ELF-1 (cell line): ENCODE data around the gene HMCN2.
A peak's percentile ranks its signal among the peaks of the same experiment; 100 is the strongest.

ENCODE experiments used
- DNase-seq: peaks from one replicate; pipeline ENCODE4 v3.0.0-alpha.2; 2016; ENCODE audit warnings: low read depth, low spot score

Gene HMCN2

DNA sequence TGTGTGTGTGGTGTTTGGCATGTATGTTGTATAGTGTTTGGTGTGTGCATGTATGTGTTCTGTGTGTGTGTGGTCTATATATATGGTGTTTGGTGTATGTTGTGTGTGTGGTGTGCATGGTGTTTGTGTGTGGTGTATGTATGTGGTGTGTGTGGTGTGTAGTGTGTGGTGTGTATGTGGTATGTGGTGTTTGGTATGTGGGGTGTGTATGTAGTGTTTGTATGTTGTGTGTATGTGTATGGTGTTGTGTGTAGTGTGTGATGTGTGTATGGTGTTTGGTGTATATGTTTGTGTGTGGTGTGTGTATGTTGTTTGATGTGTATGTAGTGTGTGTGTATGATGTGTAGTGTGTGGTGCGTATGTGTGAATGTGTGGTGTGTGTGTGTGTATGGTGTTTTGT, 78.8 kb downstream of the HMCN2 start:
- DNase-seq: no peak

DNA sequence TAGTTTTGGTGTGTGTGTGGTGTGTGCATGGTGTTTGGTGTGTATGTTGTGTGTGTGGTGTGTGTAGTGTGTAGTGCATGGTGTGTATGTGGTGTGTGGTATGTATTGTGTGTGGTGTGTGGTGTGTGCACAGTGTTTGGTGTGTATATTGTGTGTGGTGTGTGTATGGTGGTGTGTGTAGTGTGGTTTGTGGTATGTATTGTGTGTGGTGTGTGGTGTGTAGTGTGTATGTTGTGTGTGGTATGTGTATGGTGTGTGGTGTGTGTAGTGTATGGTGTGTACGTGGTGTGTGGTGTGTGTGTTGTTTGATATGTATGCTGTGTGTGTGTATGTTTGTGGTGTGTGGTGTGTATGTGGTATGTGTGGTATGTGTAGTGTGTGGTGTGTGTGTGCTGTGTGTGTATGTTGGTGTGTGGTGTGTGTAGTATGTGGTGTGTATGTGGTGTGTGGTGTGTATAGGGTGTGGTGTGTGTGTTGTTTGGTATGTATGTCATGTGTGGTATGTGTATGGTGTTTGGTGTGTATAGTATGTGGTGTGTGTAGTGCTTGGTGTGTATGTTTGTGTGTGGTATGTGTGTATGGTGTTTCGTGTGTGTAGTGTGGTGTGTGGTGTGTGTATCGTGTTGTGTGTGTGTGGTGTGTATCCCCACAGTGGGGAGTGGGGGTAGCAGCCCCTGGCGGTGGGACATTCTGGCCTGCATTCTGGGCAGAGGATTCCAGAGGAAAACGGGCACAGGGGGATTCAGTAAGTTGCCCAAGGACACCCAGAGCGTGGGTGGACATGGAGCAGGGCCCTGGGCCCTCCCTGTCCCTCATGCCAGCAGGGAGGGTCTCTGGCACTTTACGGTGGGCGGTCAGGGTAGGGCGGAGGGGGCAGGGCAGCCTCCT, 79.7 kb downstream of the HMCN2 start:
- DNase-seq: no peak

DNA sequence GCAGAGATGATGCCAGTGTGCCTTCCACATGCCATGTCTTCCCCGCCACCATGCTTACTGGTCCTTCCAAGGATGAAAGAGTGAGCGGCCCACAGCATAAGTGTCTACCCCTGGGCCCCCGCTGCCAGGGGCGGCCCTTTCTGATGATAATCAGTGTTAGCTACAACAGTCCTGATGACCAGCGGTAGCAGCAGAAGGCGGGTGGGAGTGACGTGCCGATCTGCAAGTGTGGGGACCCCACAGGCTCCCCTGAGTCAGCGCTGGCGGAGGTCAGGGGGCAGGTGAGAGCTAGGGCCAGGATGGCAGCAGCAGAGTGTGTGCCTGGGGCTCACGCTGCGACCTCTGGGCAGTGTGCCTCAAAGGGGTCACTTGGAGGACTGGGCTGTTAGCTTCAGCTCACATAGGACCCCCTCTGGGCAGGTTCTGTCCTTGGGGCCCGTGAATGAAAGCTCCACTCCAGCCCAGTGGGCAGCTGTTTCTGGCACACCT, 80.4 kb downstream of the HMCN2 start:
- DNase-seq: peak; percentile 10

GRCh38 chr9:130346431-130346830, 80.9 kb downstream of the HMCN2 start:
- no peak for DNase-seq

- DNase-seq: no peak
Measured at GRCh38 chr9:130347036-130347435, 81.5 kb downstream of the HMCN2 start.

DNA sequence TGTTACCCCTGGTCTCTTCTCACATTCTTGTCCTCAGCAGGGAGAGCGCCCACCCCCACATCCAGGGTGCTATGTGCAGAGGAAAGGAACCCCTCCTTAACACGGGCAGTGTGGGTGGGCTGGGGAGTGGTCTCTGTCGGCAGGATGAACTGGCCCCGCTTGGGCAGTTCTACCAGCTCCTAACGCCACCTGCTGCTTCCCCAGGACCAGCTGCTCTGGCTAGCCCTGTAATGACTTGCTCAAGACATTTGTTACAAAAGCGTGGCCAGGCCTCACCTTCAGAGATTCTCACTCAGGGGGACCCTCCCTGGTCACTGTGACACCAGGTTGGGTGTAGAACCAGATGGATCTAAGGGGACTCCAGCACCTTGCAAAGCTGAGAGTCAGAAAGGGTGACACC, 82.4 kb downstream of the HMCN2 start:
- DNase-seq: peak; percentile 12

DNA sequence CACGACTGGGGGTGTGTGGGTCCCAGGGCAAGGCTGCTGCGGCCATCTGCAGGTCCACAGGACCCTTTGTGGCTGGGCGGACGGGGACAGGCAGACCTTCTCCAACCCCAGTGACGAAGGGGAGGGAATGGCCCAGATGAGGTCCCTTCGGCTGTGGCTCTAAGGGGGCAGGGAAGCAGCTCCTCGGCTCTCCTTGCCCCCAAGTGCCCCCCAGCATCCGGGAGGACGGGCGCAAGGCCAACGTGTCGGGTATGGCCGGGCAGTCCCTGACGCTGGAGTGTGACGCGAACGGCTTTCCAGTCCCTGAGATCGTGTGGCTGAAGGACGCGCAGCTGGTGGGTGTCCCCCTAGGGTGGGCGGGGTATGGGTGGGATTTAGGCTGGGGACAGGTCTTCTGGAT, 82.8 kb downstream of the HMCN2 start:
- no peak for DNase-seq

GRCh38 chr9:130348881-130349280, 83.3 kb downstream of the HMCN2 start:
- no peak for DNase-seq

- DNase-seq: no peak
Measured at GRCh38 chr9:130349398-130349797, 83.8 kb downstream of the HMCN2 start.

- no peak for DNase-seq
Measured at GRCh38 chr9:130351343-130351742, 85.8 kb downstream of the HMCN2 start.

DNA sequence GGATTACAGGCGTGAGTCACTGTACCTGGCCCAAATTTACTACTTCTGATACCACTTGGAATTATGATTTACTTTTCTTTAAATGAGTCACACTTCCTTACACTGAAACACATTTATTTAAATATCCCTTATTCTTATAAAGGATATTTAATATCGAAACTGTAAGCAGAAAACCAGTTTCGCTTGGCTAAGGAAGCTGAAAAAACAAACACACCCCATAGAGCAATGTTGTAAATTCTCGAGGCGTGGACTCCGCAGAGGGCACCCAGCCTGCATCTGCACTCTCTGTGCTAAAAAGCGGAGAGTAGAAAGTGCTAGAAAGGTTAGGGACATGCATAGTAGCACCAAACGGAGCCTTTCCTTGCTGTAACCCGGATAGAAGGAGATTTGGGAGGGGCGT, 86.5 kb downstream of the HMCN2 start:
- no peak for DNase-seq

DNA sequence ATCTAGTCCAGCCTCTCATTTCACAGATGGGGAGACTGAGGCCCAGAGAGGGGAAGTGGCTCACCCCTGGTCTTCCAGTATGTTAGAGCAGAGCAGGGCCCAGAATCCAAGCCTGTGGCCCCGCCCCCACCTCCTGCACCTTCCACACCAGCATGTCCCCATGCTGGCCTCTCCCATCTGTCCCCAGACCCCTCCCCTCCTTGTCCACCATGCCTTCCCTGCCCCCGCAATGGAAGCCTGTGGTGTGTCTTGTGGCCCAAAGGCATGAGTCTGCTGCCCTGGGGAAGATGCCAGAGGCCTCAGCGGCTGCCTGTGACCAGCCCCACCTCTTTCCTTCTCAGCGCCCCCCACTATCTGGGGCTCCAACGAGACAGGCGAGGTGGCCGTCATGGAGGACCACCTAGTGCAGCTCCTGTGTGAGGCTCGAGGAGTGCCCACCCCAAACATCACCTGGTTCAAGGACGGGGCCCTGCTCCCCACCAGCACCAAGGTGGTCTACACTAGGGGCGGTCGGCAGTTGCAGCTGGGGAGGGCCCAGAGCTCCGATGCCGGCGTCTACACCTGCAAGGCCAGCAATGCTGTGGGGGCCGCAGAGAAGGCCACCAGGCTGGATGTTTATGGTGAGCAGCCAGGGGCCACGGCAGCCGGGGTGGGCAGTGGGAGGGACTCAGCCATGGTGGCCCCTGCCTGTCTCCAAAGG, 87.2 kb downstream of the HMCN2 start:
- DNase-seq: no peak

DNA sequence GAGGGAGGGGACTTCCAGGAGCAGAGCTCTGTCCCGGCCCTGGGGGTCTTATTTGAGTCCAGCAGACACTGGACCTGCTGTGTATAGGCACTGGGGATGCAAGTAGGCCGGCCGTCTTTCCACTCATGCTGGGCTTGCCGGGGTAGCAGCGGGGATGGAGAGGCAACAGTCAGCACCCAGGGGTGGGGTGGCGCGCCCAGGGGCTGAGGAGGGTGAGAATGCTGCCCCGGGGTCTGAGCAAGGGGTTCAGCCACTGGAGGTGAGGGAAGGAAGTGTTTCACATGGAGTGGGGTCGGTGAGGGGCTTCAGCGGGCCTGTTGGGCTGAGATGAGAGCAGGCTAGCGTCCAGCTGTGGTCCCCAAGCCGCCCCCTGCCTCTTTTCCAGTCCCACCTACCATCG, 88.8 kb downstream of the HMCN2 start:
- no peak for DNase-seq

DNA sequence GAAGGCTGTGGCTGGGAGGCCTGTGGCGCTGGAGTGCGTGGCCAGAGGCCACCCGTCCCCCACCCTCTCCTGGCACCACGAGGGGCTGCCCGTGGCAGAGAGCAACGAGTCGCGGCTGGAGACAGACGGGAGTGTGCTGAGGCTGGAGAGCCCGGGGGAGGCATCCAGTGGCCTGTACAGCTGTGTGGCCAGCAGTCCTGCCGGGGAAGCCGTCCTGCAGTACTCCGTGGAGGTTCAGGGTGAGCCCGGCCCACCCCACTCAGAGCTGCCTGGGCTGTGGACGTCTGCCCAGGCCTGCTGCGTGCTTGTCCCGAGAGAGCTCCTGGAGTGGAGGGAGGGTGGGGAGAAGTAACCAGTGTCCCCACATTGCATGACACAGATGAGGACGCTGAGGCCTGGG, 89.2 kb downstream of the HMCN2 start:
- DNase-seq: no peak

DNA sequence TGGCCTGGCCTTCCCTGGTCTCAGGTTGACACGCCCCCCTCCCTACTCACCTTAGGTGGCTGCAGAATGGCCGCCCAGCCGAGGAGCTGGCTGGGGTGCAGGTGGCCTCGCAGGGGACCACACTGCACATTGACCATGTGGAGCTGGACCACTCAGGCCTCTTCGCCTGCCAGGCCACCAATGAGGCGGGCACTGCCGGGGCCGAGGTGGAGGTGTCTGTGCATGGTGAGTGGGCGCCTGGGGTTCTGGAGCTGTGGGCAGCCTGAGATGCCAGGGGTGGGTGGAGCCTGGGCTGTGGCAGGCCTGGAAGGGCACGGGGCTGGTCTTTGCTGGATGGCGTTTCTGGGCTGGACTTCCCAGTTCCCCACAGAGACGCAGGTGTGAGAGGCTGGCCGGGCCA, 90.5 kb downstream of the HMCN2 start:
- DNase-seq: no peak

DNA sequence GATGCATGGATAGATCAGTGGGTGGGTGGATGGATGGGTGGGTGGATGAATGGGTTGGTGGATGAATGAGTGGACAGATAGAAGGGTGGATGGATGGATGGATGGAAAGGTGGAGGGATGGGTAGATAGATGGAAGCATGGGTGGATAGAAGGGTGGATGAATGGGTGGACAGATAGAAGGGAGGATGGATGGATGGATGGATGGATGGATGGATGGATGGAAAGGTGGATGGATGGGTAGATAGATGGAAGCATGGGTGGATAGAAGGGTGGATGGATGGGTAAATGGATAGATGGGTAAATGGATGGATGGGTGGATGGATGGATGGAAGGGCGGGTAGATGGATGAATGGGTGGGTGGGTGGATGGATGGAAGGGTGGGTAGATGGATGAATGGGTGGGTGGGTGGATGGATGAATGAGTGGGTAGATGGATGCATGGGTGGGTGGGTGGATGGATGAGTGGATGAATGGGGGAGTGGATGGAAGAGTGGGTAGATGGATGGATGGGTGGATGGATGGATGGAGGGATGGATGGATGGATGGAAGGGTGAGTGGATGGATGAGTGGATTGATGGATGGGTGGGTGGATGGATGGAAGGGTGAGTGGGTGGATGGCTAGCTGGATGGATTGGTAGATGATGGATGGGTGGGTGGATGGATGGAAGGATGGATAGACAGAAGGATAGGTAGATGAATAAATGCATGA, 91.5 kb downstream of the HMCN2 start:
- DNase-seq: no peak

- no peak for DNase-seq
Measured at GRCh38 chr9:130358928-130359327, 93.4 kb downstream of the HMCN2 start.

DNA sequence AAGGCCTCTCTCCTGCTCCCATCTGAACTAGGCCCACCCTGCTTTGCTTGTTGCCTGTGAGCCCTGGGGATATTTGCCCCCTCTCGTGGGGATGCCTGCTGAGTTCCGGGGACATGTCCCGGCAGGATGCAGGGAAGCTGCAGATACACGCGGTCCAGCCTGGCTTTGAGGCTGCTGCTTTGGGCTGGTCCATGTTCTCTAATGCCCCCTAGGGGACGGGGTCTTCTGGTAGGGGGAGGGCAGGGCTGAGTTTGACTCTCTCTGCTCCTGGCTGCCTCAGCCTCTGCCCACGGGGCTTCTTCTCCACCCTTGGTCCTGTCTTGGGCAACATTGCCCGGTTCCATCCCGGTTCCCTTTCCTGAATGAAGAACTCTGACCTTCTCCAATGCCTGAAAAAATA, 94.3 kb downstream of the HMCN2 start:
- peak; percentile 25 for DNase-seq

DNA sequence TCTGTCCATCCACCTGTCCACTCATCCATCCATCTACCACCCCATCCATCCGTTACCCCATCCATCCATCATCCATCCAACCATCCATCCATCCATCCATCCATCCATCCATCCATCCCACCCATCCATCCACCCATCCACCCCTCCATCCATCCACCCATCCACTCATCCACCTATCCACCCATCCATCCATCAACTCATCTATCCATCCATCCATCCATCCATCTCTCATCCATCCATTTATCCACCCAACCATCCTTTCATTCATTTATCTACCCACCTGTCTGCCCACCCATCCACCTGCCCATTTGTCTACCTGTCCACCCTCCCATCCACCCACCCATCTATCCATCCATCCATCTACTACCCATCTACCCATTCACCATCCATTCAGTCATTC, 95.1 kb downstream of the HMCN2 start:
- no peak for DNase-seq

- no peak for DNase-seq
Measured at GRCh38 chr9:130361873-130362362, 96.4 kb downstream of the HMCN2 start.

- DNase-seq: no peak
Measured at GRCh38 chr9:130362691-130363090, 97.1 kb downstream of the HMCN2 start.

DNA sequence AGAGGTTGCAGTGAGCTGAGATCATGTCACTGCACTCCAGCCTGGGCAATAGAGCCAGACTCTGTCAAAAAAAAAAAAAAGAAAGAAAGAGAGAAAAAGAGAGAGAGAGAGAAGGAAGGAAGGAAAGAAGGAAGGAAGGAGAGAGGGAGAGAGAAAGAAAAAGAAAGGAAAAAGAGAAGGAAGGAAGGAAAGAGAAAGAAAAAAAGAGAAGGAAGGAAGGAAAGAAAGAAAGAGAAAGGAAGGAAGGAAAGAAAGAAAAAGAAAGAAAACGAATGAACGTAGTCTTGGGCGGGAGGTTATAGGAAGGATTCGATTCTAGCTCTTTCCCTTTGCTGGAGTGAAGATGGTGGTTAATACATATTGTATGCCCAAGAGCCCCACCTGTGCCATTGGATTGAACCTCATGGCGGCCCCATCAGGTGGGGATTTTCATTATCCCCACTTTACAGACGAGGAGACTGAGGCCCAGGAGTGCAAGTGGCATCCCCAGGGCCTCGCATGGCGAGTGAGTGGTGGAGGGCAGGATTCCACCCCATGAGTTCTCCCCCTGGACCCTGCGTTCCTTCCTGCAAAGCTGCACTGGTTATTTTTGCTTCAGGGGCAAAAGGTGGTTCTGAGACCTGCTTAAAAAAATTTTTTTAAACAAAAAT, 98.3 kb downstream of the HMCN2 start:
- no peak for DNase-seq
